Brain microvascular endothelial cell (primary cell): ENCODE results near the gene URB1.
"Not testable (repeated sequence)": the region's sequence is repeated elsewhere in the genome, so short reads cannot be mapped to it uniquely, and the experiment has no call there.

Experiments used
- DNase-seq: peaks from one replicate; pipeline ENCODE4 v3.0.0-alpha.2; 2020
- H3K27ac ChIP-seq: fragments of 250-450 bp; sonication (Bioruptor Pico); 2 replicates; pipeline ENCODE4 v1.5.1; 2020; ENCODE audit warnings: mild to moderate bottlenecking, moderate library complexity
- H3K27me3 ChIP-seq: fragments of 250-450 bp; sonication (Bioruptor Pico); replicated peaks from 2 replicates; pipeline ENCODE4 v1.5.1; 2020; ENCODE audit warnings: mild to moderate bottlenecking
- H3K36me3 ChIP-seq: fragments of 250-450 bp; sonication (Bioruptor Pico); replicated peaks from 2 replicates; pipeline ENCODE4 v1.5.1; 2020; ENCODE audit warnings: mild to moderate bottlenecking
- H3K4me3 ChIP-seq: 2 replicates; pipeline ENCODE4 v1.5.1; 2011; ENCODE audit warnings: low read depth, mild to moderate bottlenecking, control low read depth, low read length, moderate library complexity
- in situ Hi-C: cut with HindIII; loops from 2 replicates; pipeline ENCODE4 v1.10.0; 2017; ENCODE audit warnings: low sequenced_read_pairs, low pct_ligation_motif_present
- TF ChIP-seq, protein P1 (sequence below): IDR thresholded peaks from 2 replicates; pipeline ENCODE4 v1.5.1; 2011; ENCODE audit warnings: low read depth, mild to moderate bottlenecking, moderate library complexity, low read length, control low read depth, inconsistent platforms; ENCODE audit errors: missing control alignments

URB1 gene

GRCh38 chr21:32370998-32371766 is 21.6 kb downstream of the URB1 start:
- TF ChIP-seq, protein P1, sequence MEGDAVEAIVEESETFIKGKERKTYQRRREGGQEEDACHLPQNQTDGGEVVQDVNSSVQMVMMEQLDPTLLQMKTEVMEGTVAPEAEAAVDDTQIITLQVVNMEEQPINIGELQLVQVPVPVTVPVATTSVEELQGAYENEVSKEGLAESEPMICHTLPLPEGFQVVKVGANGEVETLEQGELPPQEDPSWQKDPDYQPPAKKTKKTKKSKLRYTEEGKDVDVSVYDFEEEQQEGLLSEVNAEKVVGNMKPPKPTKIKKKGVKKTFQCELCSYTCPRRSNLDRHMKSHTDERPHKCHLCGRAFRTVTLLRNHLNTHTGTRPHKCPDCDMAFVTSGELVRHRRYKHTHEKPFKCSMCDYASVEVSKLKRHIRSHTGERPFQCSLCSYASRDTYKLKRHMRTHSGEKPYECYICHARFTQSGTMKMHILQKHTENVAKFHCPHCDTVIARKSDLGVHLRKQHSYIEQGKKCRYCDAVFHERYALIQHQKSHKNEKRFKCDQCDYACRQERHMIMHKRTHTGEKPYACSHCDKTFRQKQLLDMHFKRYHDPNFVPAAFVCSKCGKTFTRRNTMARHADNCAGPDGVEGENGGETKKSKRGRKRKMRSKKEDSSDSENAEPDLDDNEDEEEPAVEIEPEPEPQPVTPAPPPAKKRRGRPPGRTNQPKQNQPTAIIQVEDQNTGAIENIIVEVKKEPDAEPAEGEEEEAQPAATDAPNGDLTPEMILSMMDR, result no peak
- no peak for DNase-seq
- H3K36me3 ChIP-seq, result peaks cover 46% of the 10 kb centered on the region
- in situ Hi-C loops, result no loop called here
- H3K4me3 ChIP-seq, result no peak overlapping the region
- peak overlapping the region; percentile 47 for H3K27ac ChIP-seq
- H3K27me3 ChIP-seq, result no peaks in the 10 kb centered on the region

- H3K27me3 ChIP-seq, H3K4me3 ChIP-seq, in situ Hi-C loops, DNase-seq: not testable (repeated sequence)
- H3K27ac ChIP-seq, result peak overlapping the region; percentile 37
- peaks cover 57% of the 10 kb centered on the region for H3K36me3 ChIP-seq
Observed at GRCh38 chr21:32368961-32369360, 23.9 kb downstream of the URB1 start.

GRCh38 chr21:32368386-32368785 is 24.4 kb downstream of the URB1 start:
- in situ Hi-C loops, result no loop called here
- peaks cover 56% of the 10 kb centered on the region for H3K36me3 ChIP-seq

GRCh38 chr21:32367158-32367557 is 25.7 kb downstream of the URB1 start:
- no peak overlapping the region for H3K27ac ChIP-seq
- no peak overlapping the region for H3K4me3 ChIP-seq
- no peaks in the 10 kb centered on the region for H3K27me3 ChIP-seq
- H3K36me3 ChIP-seq, result peaks cover 60% of the 10 kb centered on the region
- DNase-seq, result no peak
- in situ Hi-C loops, result no loop called here
- TF ChIP-seq, protein P1, result no peak

More at GRCh38 chr21:32368386-32368785, 24.4 kb downstream of the URB1 start:
- TF ChIP-seq, protein P1, result no peak
- no peaks in the 10 kb centered on the region for H3K27me3 ChIP-seq
- H3K4me3 ChIP-seq, result no peak overlapping the region
- H3K27ac ChIP-seq, result peak overlapping the region; percentile 37
- peak; percentile 50 for DNase-seq

- in situ Hi-C loops, result no loop called here
- TF ChIP-seq, protein P1, result no peak
- H3K4me3 ChIP-seq, result no peak overlapping the region
- H3K36me3 ChIP-seq, result peaks cover 68% of the 10 kb centered on the region
- DNase-seq, result no peak
- no peak overlapping the region for H3K27ac ChIP-seq
- H3K27me3 ChIP-seq, result no peaks in the 10 kb centered on the region
Observed at GRCh38 chr21:32366191-32366590, 26.6 kb downstream of the URB1 start.

DNA sequence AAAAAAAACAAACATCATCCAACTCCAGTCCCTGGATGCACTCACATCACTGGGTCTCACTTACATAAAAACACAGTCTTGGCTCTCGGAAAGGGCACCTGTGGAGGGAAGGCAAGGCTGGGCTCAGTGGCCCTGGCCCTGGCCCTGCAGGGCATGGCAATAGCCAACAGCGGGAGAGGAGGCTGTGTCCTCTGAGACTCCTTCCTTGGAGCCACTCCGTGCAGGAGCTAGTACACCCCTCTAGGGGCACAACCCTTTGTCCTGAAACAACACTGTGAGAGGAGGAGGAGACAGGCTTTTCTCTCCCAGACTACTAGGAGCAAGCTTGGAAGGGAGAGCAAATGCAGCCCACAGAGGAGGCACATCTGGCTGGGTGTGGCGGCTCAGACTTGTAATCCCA is 28.0 kb downstream of the URB1 start:
- peaks cover 75% of the 10 kb centered on the region for H3K36me3 ChIP-seq
- TF ChIP-seq, protein P1, result no peak
- H3K27me3 ChIP-seq, result no peaks in the 10 kb centered on the region
- H3K4me3 ChIP-seq, result no peak overlapping the region
- no peak for DNase-seq
- in situ Hi-C loops, result no loop called here
- H3K27ac ChIP-seq, result no peak overlapping the region
